Ovary (tissue), 9 donors: Measurements from ENCODE around the gene INS. TPM values are rescaled to one million over a fixed set of nuclear protein-coding genes. Genes with fewer than 3 reads are reported as not detected.

ENCODE experiments used
- DNase-seq, 5 donors: peaks; one replicate each; pipeline ENCODE4 v3.0.0-alpha.2; 2019 to 2020
- H3K27ac ChIP-seq, 2 donors: fragments of 200-600 bp; one replicate each; pipeline versions ENCODE4 v1.5.1 to v1.8.0; 2019 to 2022
- H3K27me3 ChIP-seq: fragments of 200-600 bp; one replicate; pipeline ENCODE4 v1.8.0; 2022
- H3K36me3 ChIP-seq: fragments of 200-600 bp; sonication (generic); one replicate; pipeline ENCODE4 v1.5.1; 2019
- H3K4me1 ChIP-seq: one replicate; pipeline ENCODE4 v1.8.1; 2013; ENCODE audit warnings: mild to moderate bottlenecking, moderate library complexity; ENCODE audit not compliant: insufficient read depth
- H3K4me3 ChIP-seq: fragments of 200-600 bp; sonication (generic); one replicate; pipeline ENCODE4 v1.5.1; 2017
- H3K9me3 ChIP-seq, 2 donors: fragments of 200-600 bp in 1 of 2; sonication (generic) in 1 of 2; one replicate each; pipeline versions ENCODE4 v1.5.1 to v1.8.1; 2013 to 2019; ENCODE audit warnings: mild to moderate bottlenecking in 1 of 2, moderate library complexity in 1 of 2
- EP300 ChIP-seq: sonication (generic); formaldehyde crosslinking; IDR thresholded peaks from one replicate; pipeline ENCODE4 v1.6.1; 2017; ENCODE audit warnings: antibody characterized with exemption
- POLR2A ChIP-seq: fragments of 450-650 bp; IDR thresholded peaks from one replicate; pipeline ENCODE4 v1.6.1; 2017; ENCODE audit warnings: antibody characterized with exemption, mild to moderate bottlenecking, moderate library complexity
- WGBS, 3 donors: extraction: QIAGEN DNeasy Blood & Tissue Kit in 1 of 3; methylation state at CpG; one replicate each; pipeline versions ENCODE4 v1.1.5 to v1.1.7; 2013 to 2017; 5-methylcytosine and 5-hydroxymethylcytosine counted together
- intact Hi-C, 4 donors: fragments of 100-400 bp; cut with DNase I; formaldehyde crosslinking; loops; one replicate each; pipeline versions ENCODE4 v1.11.0 to v1.15.1; 2022 to 2023
- polyA plus RNA-seq, 2 donors: library from polyadenylated mRNA; stranded (reverse); fragments of 200-250 nt in 1 of 2; fragments of 350-450 nt in 1 of 2; fragmentation: Illumina TruSeq in 1 of 2; extraction: RNeasy Lipid Tissue Mini Kit (QIAGEN cat#74804) in 1 of 2; gene quantifications; one replicate each; pipeline ENCODE4 v1.2.3, GENCODE V29; 2013 to 2014
- total RNA-seq, 7 donors: library from RNA; depleted of rRNA in 2 of 7; stranded (reverse); fragments of >200 nt in 2 of 7; fragmentation: NEBNext Ultra II Directional in 3 of 7; extraction: Animal tissue kit (Norgen Biotek cat#: 25700) in 3 of 7; gene quantifications; one replicate each; pipeline versions ENCODE4 v1.1.0 to v1.2.4, GENCODE V29; 2016 to 2023
- TF ChIP-seq, protein P1 (sequence below), 3 donors: fragments of 450-650 bp in 2 of 3; fragments of 200-600 bp in 1 of 3; IDR thresholded peaks; one replicate each; pipeline versions ENCODE4 v1.5.1 to v1.8.0; 2016 to 2022; ENCODE audit warnings: antibody characterized with exemption in 3 of 3, mild to moderate bottlenecking in 1 of 3
- donor health status: DM: no; HTN: no; CAD: no; lungs with moderate emphysema.
- donor health status: DM: no; HTN: no; CAD: no.
- donor health status: Bipolar disorder and iron deficiency.
- donor health status: DM: yes; HTN: yes; CAD: no.
- donor health status: DM: no; HTN: no; CAD: no.
- donor health status: DM: yes; HTN: yes; CAD: no.

Gene INS
- total and polyA plus RNA-seq, 9 donors, result 0.89 to 1.4 TPM; not detected in 7

GRCh38 chr11:2135648-2136201 is 25.3 kb downstream of the INS start:
- intact Hi-C loops, result loop anchor here in 1 of 4 donors (5.0 kb wide), 1 partner anchor 33 kb away; no protein-coding TSS in a partner anchor
- no peaks in the 10 kb centered on the region for H3K9me3 ChIP-seq
- H3K27me3 ChIP-seq, result no peaks in the 10 kb centered on the region
- 86 to 92% (median 89%) methylated on average over 10 to 14 of the region's 14 CpGs for WGBS, 3 donors
- H3K4me3 ChIP-seq, result no peak overlapping the region
- no peak for DNase-seq
- no peaks in the 10 kb centered on the region for H3K36me3 ChIP-seq
- no peaks in the 10 kb centered on the region for H3K4me1 ChIP-seq
- TF ChIP-seq, protein P1, sequence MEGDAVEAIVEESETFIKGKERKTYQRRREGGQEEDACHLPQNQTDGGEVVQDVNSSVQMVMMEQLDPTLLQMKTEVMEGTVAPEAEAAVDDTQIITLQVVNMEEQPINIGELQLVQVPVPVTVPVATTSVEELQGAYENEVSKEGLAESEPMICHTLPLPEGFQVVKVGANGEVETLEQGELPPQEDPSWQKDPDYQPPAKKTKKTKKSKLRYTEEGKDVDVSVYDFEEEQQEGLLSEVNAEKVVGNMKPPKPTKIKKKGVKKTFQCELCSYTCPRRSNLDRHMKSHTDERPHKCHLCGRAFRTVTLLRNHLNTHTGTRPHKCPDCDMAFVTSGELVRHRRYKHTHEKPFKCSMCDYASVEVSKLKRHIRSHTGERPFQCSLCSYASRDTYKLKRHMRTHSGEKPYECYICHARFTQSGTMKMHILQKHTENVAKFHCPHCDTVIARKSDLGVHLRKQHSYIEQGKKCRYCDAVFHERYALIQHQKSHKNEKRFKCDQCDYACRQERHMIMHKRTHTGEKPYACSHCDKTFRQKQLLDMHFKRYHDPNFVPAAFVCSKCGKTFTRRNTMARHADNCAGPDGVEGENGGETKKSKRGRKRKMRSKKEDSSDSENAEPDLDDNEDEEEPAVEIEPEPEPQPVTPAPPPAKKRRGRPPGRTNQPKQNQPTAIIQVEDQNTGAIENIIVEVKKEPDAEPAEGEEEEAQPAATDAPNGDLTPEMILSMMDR (IDR thresholded peaks at IDR 0.05), result no peak
- TF ChIP-seq EP300 (no peak), POLR2A (no peak)
- no peak overlapping the region for H3K27ac ChIP-seq

DNA sequence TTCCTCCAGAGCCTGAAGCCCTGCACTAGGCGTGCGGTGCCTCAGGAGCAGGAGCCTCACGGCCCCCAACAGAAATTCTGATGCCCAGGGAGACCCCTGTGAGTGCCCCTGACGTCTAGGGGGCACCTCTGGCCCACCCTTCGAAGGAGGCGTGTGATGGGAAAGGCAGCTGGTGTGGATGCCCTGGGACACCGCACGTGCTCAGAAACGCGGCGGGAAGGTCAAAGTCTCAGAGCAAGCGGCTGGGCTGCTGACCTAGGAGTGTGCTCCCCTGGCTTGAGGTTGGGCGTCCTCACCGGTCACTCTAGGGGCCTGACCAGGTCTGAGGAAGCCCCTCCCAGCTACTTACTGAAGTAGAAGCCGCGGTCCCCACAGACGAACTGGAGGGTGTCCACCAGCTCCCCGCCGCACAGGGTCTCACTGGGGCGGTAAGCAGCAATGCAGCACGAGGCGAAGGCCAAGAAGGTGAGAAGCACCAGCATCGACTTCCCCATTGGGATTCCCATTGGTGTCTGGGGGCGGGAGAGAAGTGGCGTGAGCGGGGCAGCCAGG is 25.9 kb downstream of the INS start:
- intact Hi-C loops, result loop anchor here in 1 of 4 donors (5.0 kb wide), 1 partner anchor 33 kb away; no protein-coding TSS in a partner anchor
- no peaks in the 10 kb centered on the region for H3K9me3 ChIP-seq
- 85 to 89% (median 87%) methylated on average over 25 to 26 of the region's 26 CpGs for WGBS, 3 donors
- H3K4me1 ChIP-seq, result no peaks in the 10 kb centered on the region
- TF ChIP-seq, protein P1 (IDR thresholded peaks at IDR 0.05), result no peak
- TF ChIP-seq POLR2A, result no peak
- no peak for TF ChIP-seq EP300
- no peaks in the 10 kb centered on the region for H3K36me3 ChIP-seq
- H3K4me3 ChIP-seq, result no peak overlapping the region
- no peak for DNase-seq
- no peaks in the 10 kb centered on the region for H3K27me3 ChIP-seq
- no peak overlapping the region for H3K27ac ChIP-seq

GRCh38 chr11:2134022-2135010 is 26.7 kb downstream of the INS start:
- H3K27me3 ChIP-seq, result no peaks in the 10 kb centered on the region
- 72 to 75% (median 74%) methylated on average over 19 of the region's 19 CpGs for WGBS, 3 donors
- no peaks in the 10 kb centered on the region for H3K36me3 ChIP-seq
- no peaks in the 10 kb centered on the region for H3K9me3 ChIP-seq
- TF ChIP-seq EP300 (no peak), POLR2A (no peak)
- TF ChIP-seq, protein P1 (IDR thresholded peaks at IDR 0.05), result no peak
- no peaks in the 10 kb centered on the region for H3K4me1 ChIP-seq
- H3K4me3 ChIP-seq, result no peak overlapping the region
- intact Hi-C loops, result loop anchor here in 1 of 4 donors (5.0 kb wide), 1 partner anchor 32 kb away; no protein-coding TSS in a partner anchor
- H3K27ac ChIP-seq, result no peak overlapping the region
- no peak for DNase-seq

DNA sequence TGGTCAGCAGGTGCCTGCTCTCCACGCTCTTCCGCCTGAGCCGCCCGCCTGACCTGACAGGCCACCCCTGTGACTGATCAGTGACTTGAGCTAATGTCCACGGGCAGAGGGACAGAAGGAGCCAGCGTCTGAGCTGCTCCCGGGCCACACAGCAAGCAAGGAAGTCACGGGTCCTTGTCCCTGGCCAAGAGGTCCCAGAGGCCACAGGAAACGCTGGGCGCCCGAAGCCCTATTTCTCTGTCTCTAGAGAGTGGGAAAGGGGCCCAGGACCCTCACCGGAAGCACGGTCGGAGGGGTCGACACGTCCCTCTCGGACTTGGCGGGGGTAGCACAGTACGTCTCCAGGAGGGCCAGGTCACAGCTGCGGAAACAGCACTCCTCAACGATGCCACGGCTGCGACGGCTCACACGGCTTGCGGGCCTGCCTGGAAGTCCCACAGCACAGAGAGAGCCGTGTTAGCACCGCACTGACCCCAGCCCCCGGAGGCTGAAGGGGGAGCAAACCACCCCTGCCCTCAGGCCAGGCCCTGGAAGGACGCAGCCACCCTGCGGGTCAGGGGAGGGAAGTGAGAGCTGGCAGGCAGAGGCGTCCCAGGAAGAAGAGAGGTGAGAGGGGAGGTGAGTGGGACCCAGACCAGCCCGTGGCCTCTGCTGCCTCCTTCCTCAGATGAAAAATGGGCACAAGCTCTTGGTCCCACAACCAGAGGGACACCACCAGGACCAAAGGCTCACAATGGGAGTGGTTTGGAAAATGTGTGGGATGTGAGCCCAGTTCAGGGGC is 27.6 kb downstream of the INS start:
- TF ChIP-seq POLR2A (no peak), EP300 (no peak)
- TF ChIP-seq, protein P1 (IDR thresholded peaks at IDR 0.05), result no peak
- 47 to 67% (median 54%) methylated on average over 33 of the region's 33 CpGs for WGBS, 3 donors
- Histone ChIP-seq H3K4me1 (no peaks in the 10 kb centered on the region), H3K9me3 (no peaks in the 10 kb centered on the region), H3K4me3 (no peak overlapping the region), H3K27ac (no peak overlapping the region), H3K27me3 (no peaks in the 10 kb centered on the region), H3K36me3 (no peaks in the 10 kb centered on the region)
- intact Hi-C loops, result no loop called here
- no peak for DNase-seq
